HEK293T (cell line): ENCODE data around the gene ECD.

Experiments
- ARNT ChIP-seq: fragments of 450-650 bp; IDR thresholded peaks from 2 replicates; pipeline ENCODE4 v1.6.1; 2017; ENCODE audit warnings: mild to moderate bottlenecking
- BHLHE40 ChIP-seq: fragments of 450-650 bp; IDR thresholded peaks from 2 replicates; pipeline ENCODE4 v1.6.1; 2016; ENCODE audit warnings: mild to moderate bottlenecking, moderate library complexity, borderline replicate concordance
- ELF4 ChIP-seq: fragments of 450-650 bp; IDR thresholded peaks from 2 replicates; pipeline ENCODE4 v1.6.1; 2017; ENCODE audit warnings: antibody characterized with exemption
- FOXM1 ChIP-seq: fragments of 450-650 bp; IDR thresholded peaks from 2 replicates; pipeline ENCODE4 v1.6.1; 2017; ENCODE audit warnings: mild to moderate bottlenecking, borderline replicate concordance
- HDGF ChIP-seq: fragments of 450-650 bp; IDR thresholded peaks from 2 replicates; pipeline ENCODE4 v1.6.1; 2017; ENCODE audit warnings: antibody characterized with exemption, borderline replicate concordance
- L3MBTL2 ChIP-seq: fragments of 450-650 bp; conservative IDR thresholded peaks from 2 replicates; pipeline ENCODE4 v1.6.1; 2016; ENCODE audit warnings: mild to moderate bottlenecking
- LEF1 ChIP-seq: fragments of 450-650 bp; IDR thresholded peaks from 2 replicates; pipeline ENCODE4 v1.6.1; 2017; ENCODE audit warnings: mild to moderate bottlenecking, borderline replicate concordance
- PKNOX1 ChIP-seq: fragments of 450-650 bp; IDR thresholded peaks from 2 replicates; pipeline ENCODE4 v1.6.1; 2016
- SP1 ChIP-seq: fragments of 450-650 bp; IDR thresholded peaks from 2 replicates; pipeline ENCODE4 v1.6.1; 2017
- SUZ12 ChIP-seq: fragments of 450-650 bp; IDR thresholded peaks from 2 replicates; pipeline ENCODE4 v1.6.1; 2016; ENCODE audit warnings: mild to moderate bottlenecking
- TARDBP ChIP-seq: fragments of 450-650 bp; IDR thresholded peaks from 2 replicates; pipeline ENCODE4 v1.6.1; 2016
- ZNF384 ChIP-seq: fragments of 450-650 bp; IDR thresholded peaks from 2 replicates; pipeline ENCODE4 v1.6.1; 2016

GRCh38 chr10:73159038-73159648 lies 8.7 kb downstream of the ECD start:
- TF ChIP-seq ELF4: no peak
- no peak for TF ChIP-seq BHLHE40
- no peak for TF ChIP-seq L3MBTL2
- no peak for TF ChIP-seq SP1
- no peak for TF ChIP-seq TARDBP
- TF ChIP-seq ZNF384: no peak
- no peak for TF ChIP-seq LEF1
- no peak for TF ChIP-seq SUZ12
- TF ChIP-seq ARNT: no peak
- TF ChIP-seq PKNOX1: no peak
- TF ChIP-seq FOXM1: no peak
- no peak for TF ChIP-seq HDGF
